22Rv1 (cell line): ENCODE measurements around the gene ZACN.
"Not testable (repeated sequence)": the region's sequence is repeated elsewhere in the genome, so short reads cannot be mapped to it uniquely, and the experiment has no call there.

Experiments used
- H3K27ac ChIP-seq: fragments of 450-650 bp; 2 replicates; pipeline ENCODE4 v1.5.1; 2017
- CTCF ChIP-seq: fragments of 450-650 bp; IDR thresholded peaks from 2 replicates; pipeline ENCODE4 v1.5.1; 2017; ENCODE audit warnings: mild to moderate bottlenecking
- ZFX ChIP-seq: fragments of 450-650 bp; IDR thresholded peaks from 2 replicates; pipeline ENCODE4 v1.6.1; 2017; ENCODE audit warnings: antibody characterized with exemption, borderline replicate concordance

The ZACN gene

DNA sequence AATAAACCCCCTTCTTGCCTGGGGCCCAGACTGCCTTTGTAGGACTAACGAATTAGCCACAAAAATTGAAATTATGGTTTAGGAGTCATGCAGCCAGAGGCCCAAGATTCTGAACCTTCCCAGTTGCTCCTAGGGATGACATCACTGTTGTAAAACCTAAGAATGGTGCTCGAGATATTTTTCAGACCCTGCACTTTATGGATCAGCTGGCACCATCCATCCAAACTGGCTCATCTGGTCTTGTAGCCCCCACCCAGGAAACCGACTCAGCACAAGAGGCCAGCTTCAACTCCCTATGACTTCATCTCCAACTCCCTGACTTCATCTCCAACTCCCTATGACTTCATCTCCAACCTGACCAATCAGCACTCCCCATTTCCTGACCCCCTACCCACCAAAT lies 40.9 kb upstream of the ZACN start:
- peak overlapping the region; percentile 18; the same call in 1 of the 2 replicates for H3K27ac ChIP-seq
- TF ChIP-seq CTCF (no peak), ZFX (no peak)

- TF ChIP-seq ZFX, result no peak
- TF ChIP-seq CTCF, result no peak
- H3K27ac ChIP-seq, result no peak overlapping the region
Measured at GRCh38 chr17:76039121-76039520, 39.9 kb upstream of the ZACN start.

DNA sequence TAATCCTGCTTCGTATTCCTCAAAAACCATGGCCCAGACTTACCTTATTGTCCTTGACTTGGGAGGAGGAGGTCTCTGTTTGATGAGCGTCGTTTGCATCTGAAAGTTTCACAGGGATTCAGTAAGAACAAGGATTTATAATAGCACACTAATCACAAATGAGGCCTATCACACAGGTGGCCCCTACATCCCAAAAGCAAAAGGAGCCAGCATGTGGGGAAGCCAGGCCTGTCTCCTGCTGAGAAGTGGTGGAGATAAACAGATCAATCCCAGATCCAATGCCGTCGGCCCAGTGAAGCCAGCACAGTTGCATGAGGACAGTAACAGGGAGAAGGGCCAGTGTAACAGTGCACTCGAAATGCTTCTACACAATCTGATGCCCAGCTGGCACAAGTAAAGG lies 38.6 kb upstream of the ZACN start:
- no peak for TF ChIP-seq ZFX
- no peak for TF ChIP-seq CTCF
- no peak overlapping the region for H3K27ac ChIP-seq

- not testable (repeated sequence) for H3K27ac ChIP-seq
Measured at GRCh38 chr17:76042868-76043267, 36.1 kb upstream of the ZACN start.

DNA sequence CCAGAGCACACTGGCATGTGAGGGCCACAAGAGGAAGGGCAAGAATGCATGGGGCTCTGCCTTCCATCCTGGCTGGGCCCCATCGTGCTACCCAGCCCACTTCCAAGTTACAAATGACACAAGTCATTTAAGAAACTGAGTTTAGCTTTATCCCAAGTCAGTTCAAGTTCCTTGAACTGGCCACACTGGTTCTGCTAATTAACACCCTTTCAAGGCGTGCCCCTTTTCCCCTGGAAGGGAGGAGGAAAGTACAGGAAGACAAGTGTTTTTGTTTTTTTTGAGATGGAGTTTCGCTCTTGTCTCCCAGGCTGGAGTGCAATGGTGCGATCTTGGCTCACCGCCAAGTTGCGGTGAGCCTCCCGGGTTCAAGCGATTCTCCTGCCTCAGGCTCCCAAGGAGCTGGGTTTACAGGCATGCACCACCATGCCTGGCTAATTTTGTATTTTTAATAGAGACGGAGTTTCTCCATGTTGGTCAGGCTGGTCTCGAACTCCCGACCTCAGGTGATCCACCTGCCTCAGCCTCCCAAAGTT lies 34.4 kb upstream of the ZACN start:
- not testable (repeated sequence) for H3K27ac ChIP-seq

GRCh38 chr17:76046064-76046463 lies 32.9 kb upstream of the ZACN start:
- TF ChIP-seq ZFX (no peak), CTCF (no peak)
- H3K27ac ChIP-seq, result no peak overlapping the region

GRCh38 chr17:76048025-76048605 lies 30.9 kb upstream of the ZACN start:
- TF ChIP-seq ZFX (no peak), CTCF (no peak)

DNA sequence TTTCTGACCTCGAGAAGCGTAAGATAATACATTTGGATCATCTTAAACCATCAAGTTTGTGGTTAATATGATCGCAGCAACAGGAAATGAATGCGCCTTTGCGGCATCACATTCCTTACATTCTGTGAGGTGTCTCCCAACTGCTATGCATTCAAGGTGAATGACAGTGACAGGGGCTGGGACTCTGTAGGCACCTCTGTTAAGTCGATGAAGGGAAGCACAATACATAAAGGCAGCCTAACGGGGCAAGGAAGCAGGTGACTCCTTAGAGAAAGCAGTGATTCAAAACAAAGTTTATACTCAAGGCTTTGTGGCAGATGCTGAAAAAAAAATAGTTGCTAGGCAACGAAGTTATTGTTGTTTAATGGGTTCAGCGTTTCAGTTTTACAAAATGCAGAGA lies 30.3 kb upstream of the ZACN start:
- TF ChIP-seq CTCF (no peak), ZFX (no peak)
- H3K27ac ChIP-seq, result no peak overlapping the region

More at GRCh38 chr17:76048025-76048605, 30.9 kb upstream of the ZACN start:
- no peak overlapping the region for H3K27ac ChIP-seq
